ENCODE results near the gene CABLES2.

- TF ChIP-seq CTCF (conservative IDR thresholded peaks at IDR 0.05; ENCODE audit: low read length) (no peak), EZH2phosphoT487 (IDR thresholded peaks at IDR 0.05; ENCODE audit: borderline replicate concordance, low read depth, low read length) (no peak)
Observed at GRCh38 chr20:62378215-62378614, 28.9 kb downstream of the CABLES2 start.

Measured in OCI-LY7 (cell line).